ENCODE measurements around the gene MIER2.

DNA sequence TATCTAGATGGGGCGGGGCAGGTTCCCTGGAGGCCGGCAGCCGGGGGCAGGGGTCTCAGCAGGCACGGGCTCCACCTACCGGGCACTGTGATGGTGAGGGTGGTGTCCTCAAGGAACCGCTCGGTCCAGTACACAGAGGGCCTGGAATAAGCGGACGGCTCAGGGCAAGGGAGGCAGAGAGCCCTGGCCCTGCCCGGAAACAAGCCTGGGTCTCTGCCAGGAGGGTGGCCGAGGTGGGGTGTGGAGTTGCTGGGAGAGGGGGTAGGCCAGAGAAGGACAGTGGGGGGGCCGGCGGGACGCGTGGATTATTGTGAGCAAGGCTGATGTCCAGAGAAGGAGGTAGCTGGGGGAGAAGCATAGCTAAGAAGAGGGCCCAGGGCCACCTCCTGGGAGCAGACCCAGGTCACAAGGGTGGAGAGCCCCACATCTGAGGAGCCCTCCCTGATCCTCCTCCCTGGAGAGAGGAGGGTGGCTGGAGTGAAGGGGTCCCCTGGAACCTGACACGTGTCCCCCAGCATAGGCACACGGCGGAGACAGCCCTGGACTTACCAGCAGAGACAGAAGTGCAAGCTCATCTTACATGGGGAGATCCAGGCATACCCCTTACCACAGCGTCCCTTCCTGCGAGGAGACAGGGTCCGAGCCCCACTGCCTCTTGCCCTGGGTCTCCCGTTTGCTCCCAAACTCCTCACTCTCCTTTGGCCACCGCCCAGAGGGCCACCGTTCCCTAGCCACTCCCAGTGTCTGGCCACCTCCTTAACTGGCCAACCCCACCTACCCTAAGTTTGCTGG lies 29.0 kb upstream of the MIER2 start:
- TF ChIP-seq, protein P1, sequence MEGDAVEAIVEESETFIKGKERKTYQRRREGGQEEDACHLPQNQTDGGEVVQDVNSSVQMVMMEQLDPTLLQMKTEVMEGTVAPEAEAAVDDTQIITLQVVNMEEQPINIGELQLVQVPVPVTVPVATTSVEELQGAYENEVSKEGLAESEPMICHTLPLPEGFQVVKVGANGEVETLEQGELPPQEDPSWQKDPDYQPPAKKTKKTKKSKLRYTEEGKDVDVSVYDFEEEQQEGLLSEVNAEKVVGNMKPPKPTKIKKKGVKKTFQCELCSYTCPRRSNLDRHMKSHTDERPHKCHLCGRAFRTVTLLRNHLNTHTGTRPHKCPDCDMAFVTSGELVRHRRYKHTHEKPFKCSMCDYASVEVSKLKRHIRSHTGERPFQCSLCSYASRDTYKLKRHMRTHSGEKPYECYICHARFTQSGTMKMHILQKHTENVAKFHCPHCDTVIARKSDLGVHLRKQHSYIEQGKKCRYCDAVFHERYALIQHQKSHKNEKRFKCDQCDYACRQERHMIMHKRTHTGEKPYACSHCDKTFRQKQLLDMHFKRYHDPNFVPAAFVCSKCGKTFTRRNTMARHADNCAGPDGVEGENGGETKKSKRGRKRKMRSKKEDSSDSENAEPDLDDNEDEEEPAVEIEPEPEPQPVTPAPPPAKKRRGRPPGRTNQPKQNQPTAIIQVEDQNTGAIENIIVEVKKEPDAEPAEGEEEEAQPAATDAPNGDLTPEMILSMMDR (IDR thresholded peaks at IDR 0.05; ENCODE audit: borderline replicate concordance, extremely low read depth, low read length, poor library complexity, severe bottlenecking): no peak
- TF ChIP-seq EZH2 (IDR thresholded peaks at IDR 0.05; ENCODE audit: borderline replicate concordance, low read depth, low read length, severe bottlenecking): no peak
